Posterior cingulate gyrus (tissue), 11 donors: ENCODE data around the gene MAN2B2.
A peak's percentile ranks its signal among the peaks of the same experiment; 100 is the strongest.
"Not testable (repeated sequence)": the region's sequence is repeated elsewhere in the genome, so short reads cannot be mapped to it uniquely, and the experiment has no call there.

Experiments
- DNase-seq, 10 donors: peaks; one replicate each; pipeline versions ENCODE4 v3.0.0 to v3.0.0-alpha.2; 2020 to 2021; ENCODE audit warnings: mixed read lengths in 3 of 10
- intact Hi-C: fragments of 100-400 bp; cut with DNase I; formaldehyde crosslinking; loops from one replicate; pipeline ENCODE4 v1.15.1; 2023

MAN2B2 gene

GRCh38 chr4:6633091-6633906 is 58.3 kb downstream of the MAN2B2 start:
- peak in 2 of 10 donors; percentile 66 to 78 for DNase-seq

GRCh38 chr4:6634746-6635145 is 59.8 kb downstream of the MAN2B2 start:
- DNase-seq = peak in 1 of 10 donors; percentile 9
- intact Hi-C loops = no loop called here

More at GRCh38 chr4:6633091-6633906, 58.3 kb downstream of the MAN2B2 start:
- intact Hi-C loops = no loop called here

GRCh38 chr4:6639137-6639680 is 64.2 kb downstream of the MAN2B2 start:
- intact Hi-C loops = no loop called here
- peak in 2 of 10 donors; percentile 43 to 54 for DNase-seq

GRCh38 chr4:6640292-6641163 is 65.5 kb downstream of the MAN2B2 start, which contains the start of gene MRFAP1:
Gene MRFAP1, plus strand, starts transcription at chr4:6640685. Its CDS starts 178 bp downstream, at chr4:6640863.
- intact Hi-C loops = loop anchor here (2.0 kb wide), 2 partner anchors 32 to 68 kb away; partner anchors contain the start of gene MRFAP1L1
- DNase-seq = peak; percentile 85 to 99 (median 90)

- DNase-seq = peak in 5 of 10 donors; percentile 20 to 90 (median 33)
- intact Hi-C loops = loop anchor here (2.0 kb wide), 2 partner anchors 31 to 67 kb away; partner anchors contain the start of gene MRFAP1L1
Measured at GRCh38 chr4:6641164-6641970, 66.4 kb downstream of the MAN2B2 start.

GRCh38 chr4:6641971-6642320 is 67.0 kb downstream of the MAN2B2 start:
- intact Hi-C loops = loop anchor here (2.0 kb wide), 2 partner anchors 31 to 67 kb away; partner anchors contain the start of gene MRFAP1L1

GRCh38 chr4:6643141-6643847 is 68.3 kb downstream of the MAN2B2 start:
- intact Hi-C loops = no loop called here
- no peak for DNase-seq

More at GRCh38 chr4:6641971-6642320, 67.0 kb downstream of the MAN2B2 start:
- DNase-seq = no peak

GRCh38 chr4:6644792-6645530 is 70.0 kb downstream of the MAN2B2 start:
- intact Hi-C loops = no loop called here

GRCh38 chr4:6647169-6647568 is 72.2 kb downstream of the MAN2B2 start:
- intact Hi-C loops = no loop called here
- DNase-seq = no peak

More at GRCh38 chr4:6644792-6645530, 70.0 kb downstream of the MAN2B2 start:
- DNase-seq = peak in 1 of 10 donors; percentile 40

GRCh38 chr4:6647582-6648230 is 72.7 kb downstream of the MAN2B2 start:
- DNase-seq = no peak
- intact Hi-C loops = no loop called here

- DNase-seq = no peak
- intact Hi-C loops = no loop called here
Measured at GRCh38 chr4:6649216-6649615, 74.2 kb downstream of the MAN2B2 start.

- intact Hi-C loops = not testable (repeated sequence)
Measured at GRCh38 chr4:6654211-6654610, 79.2 kb downstream of the MAN2B2 start.

GRCh38 chr4:6655291-6655690 is 80.3 kb downstream of the MAN2B2 start:
- DNase-seq, intact Hi-C loops: not testable (repeated sequence)

More at GRCh38 chr4:6654211-6654610, 79.2 kb downstream of the MAN2B2 start:
- DNase-seq = not testable (repeated sequence)

GRCh38 chr4:6655924-6656323 is 80.9 kb downstream of the MAN2B2 start:
- intact Hi-C loops = no loop called here
- DNase-seq = no peak

GRCh38 chr4:6657242-6658208 is 82.5 kb downstream of the MAN2B2 start:
- no peak for DNase-seq
- intact Hi-C loops = no loop called here

- intact Hi-C loops = no loop called here
- no peak for DNase-seq
Measured at GRCh38 chr4:6658209-6658595, 83.2 kb downstream of the MAN2B2 start.
